ENCODE data around the gene TGFBR3. TPM values are rescaled to one million over a fixed set of nuclear protein-coding genes. Genes with fewer than 3 reads are reported as not detected.
A peak's percentile ranks its signal among the peaks of the same experiment; 100 is the strongest.

TGFBR3 gene
- total and polyA plus RNA-seq, 4 experiments from 2014 or later: 34.5 to 47.3 (median 42.3) TPM

GRCh38 chr1:91725618-91725988, 160.3 kb downstream of the TGFBR3 start:
- no peak for DNase-seq
- H3K27ac Mint-ChIP-seq: peak overlapping the region in 1 of 7 donors; percentile 11
- CTCF ChIA-PET (ENCODE audit: partially characterized antibody): no interaction called here
- H3K36me3 ChIP-seq (ENCODE audit: insufficient read depth, low read length): peaks cover 17% of the 10 kb centered on the region
- H3K27ac ChIP-seq (ENCODE audit: low read depth, low read length): no peak overlapping the region
- no peaks in the 10 kb centered on the region for H3K27me3 ChIP-seq (ENCODE audit: insufficient read depth, low read length)
- H3K4me3 Mint-ChIP-seq: no peak overlapping the region
- intact Hi-C loops (cut with micrococcal nuclease): no loop called here
- H3K4me1 ChIP-seq (ENCODE audit: insufficient read depth, low read length): peaks cover 13% of the 10 kb centered on the region
- H3K36me3 Mint-ChIP-seq: peaks cover 55 to 77% of the 10 kb centered on the region in 2 donors
- H3K9me3 Mint-ChIP-seq: no peaks in the 10 kb centered on the region
- H3K4me3 ChIP-seq (ENCODE audit: low read length in 2 of 2): no peak overlapping the region
- H3K9me3 ChIP-seq (ENCODE audit: control insufficient read depth in 1 of 2, low read length in 2 of 2): no peaks in the 10 kb centered on the region
- POLR2A ChIA-PET (ENCODE audit: partially characterized antibody): no interaction called here
- H3K4me1 Mint-ChIP-seq: peaks cover 9 to 17% (median 15%) of the 10 kb centered on the region in 4 donors
- no peaks in the 10 kb centered on the region for H3K27me3 Mint-ChIP-seq

GRCh38 chr1:91724644-91725043, 161.3 kb downstream of the TGFBR3 start:
- H3K4me1 ChIP-seq (ENCODE audit: insufficient read depth, low read length): peaks cover 3% of the 10 kb centered on the region
- Mint-ChIP-seq H3K4me1 (peaks cover 3 to 7% (median 5%) of the 10 kb centered on the region in 4 donors), H3K9me3 (no peaks in the 10 kb centered on the region), H3K4me3 (no peak overlapping the region), H3K27ac (no peak overlapping the region), H3K36me3 (peaks cover 63 to 79% of the 10 kb centered on the region in 2 donors), H3K27me3 (no peaks in the 10 kb centered on the region)
- DNase-seq: no peak
- H3K9me3 ChIP-seq (ENCODE audit: control insufficient read depth in 1 of 2, low read length in 2 of 2): no peaks in the 10 kb centered on the region
- CTCF ChIA-PET (ENCODE audit: partially characterized antibody): interaction anchor here (1.4 to 2.0 kb wide), 2 partner anchors 135 to 213 kb away, joined by 4 to 6 read pairs; no protein-coding TSS in a partner anchor
- H3K27ac ChIP-seq (ENCODE audit: low read depth, low read length): no peak overlapping the region
- POLR2A ChIA-PET (ENCODE audit: partially characterized antibody): no interaction called here
- no peak overlapping the region for H3K4me3 ChIP-seq (ENCODE audit: low read length in 2 of 2)
- H3K27me3 ChIP-seq (ENCODE audit: insufficient read depth, low read length): no peaks in the 10 kb centered on the region
- intact Hi-C loops (cut with micrococcal nuclease): no loop called here
- H3K36me3 ChIP-seq (ENCODE audit: insufficient read depth, low read length): peaks cover 24% of the 10 kb centered on the region

GRCh38 chr1:91724231-91724630, 161.7 kb downstream of the TGFBR3 start:
- H3K27ac Mint-ChIP-seq: no peak overlapping the region
- no peaks in the 10 kb centered on the region for H3K9me3 ChIP-seq (ENCODE audit: control insufficient read depth in 1 of 2, low read length in 2 of 2)
- POLR2A ChIA-PET (ENCODE audit: partially characterized antibody): no interaction called here

GRCh38 chr1:91720044-91720443, 165.9 kb downstream of the TGFBR3 start:
- intact Hi-C loops (cut with micrococcal nuclease): no loop called here
- POLR2A ChIA-PET (ENCODE audit: partially characterized antibody): no interaction called here
- CTCF ChIA-PET (ENCODE audit: partially characterized antibody): interaction anchor here (1.2 to 1.4 kb wide), 2 partner anchors 151 to 164 kb away, joined by 3 to 4 read pairs; no protein-coding TSS in a partner anchor
- Mint-ChIP-seq H3K36me3 (peaks cover 59 to 72% of the 10 kb centered on the region in 2 donors), H3K4me3 (no peak overlapping the region), H3K9me3 (no peaks in the 10 kb centered on the region), H3K27ac (peak overlapping the region in 1 of 7 donors; percentile 56), H3K27me3 (no peaks in the 10 kb centered on the region), H3K4me1 (peaks cover 1 to 10% (median 4%) of the 10 kb centered on the region in 4 donors)
- DNase-seq: no peak
- Histone ChIP-seq H3K4me1 (ENCODE audit: insufficient read depth, low read length) (no peaks in the 10 kb centered on the region), H3K9me3 (ENCODE audit: control insufficient read depth in 1 of 2, low read length in 2 of 2) (no peaks in the 10 kb centered on the region), H3K27ac (ENCODE audit: low read depth, low read length) (no peak overlapping the region), H3K36me3 (ENCODE audit: insufficient read depth, low read length) (peaks cover 22% of the 10 kb centered on the region), H3K27me3 (ENCODE audit: insufficient read depth, low read length) (no peaks in the 10 kb centered on the region), H3K4me3 (ENCODE audit: low read length in 2 of 2) (no peak overlapping the region)

More at GRCh38 chr1:91724231-91724630, 161.7 kb downstream of the TGFBR3 start:
- intact Hi-C loops (cut with micrococcal nuclease): no loop called here
- H3K36me3 Mint-ChIP-seq: peaks cover 67 to 79% of the 10 kb centered on the region in 2 donors
- Histone ChIP-seq H3K4me1 (ENCODE audit: insufficient read depth, low read length) (no peaks in the 10 kb centered on the region), H3K27me3 (ENCODE audit: insufficient read depth, low read length) (no peaks in the 10 kb centered on the region), H3K36me3 (ENCODE audit: insufficient read depth, low read length) (peaks cover 24% of the 10 kb centered on the region), H3K4me3 (ENCODE audit: low read length in 2 of 2) (no peak overlapping the region), H3K27ac (ENCODE audit: low read depth, low read length) (no peak overlapping the region)
- H3K27me3 Mint-ChIP-seq: no peaks in the 10 kb centered on the region
- peaks cover 3 to 5% (median 4%) of the 10 kb centered on the region in 4 donors for H3K4me1 Mint-ChIP-seq
- CTCF ChIA-PET (ENCODE audit: partially characterized antibody): interaction anchor here (1.4 to 2.0 kb wide), 2 partner anchors 134 to 213 kb away, joined by 4 to 6 read pairs; no protein-coding TSS in a partner anchor
- H3K4me3 Mint-ChIP-seq: no peak overlapping the region
- no peaks in the 10 kb centered on the region for H3K9me3 Mint-ChIP-seq
- DNase-seq: no peak

- Histone ChIP-seq H3K9me3 (ENCODE audit: control insufficient read depth in 1 of 2, low read length in 2 of 2) (no peaks in the 10 kb centered on the region), H3K4me3 (ENCODE audit: low read length in 2 of 2) (no peak overlapping the region), H3K36me3 (ENCODE audit: insufficient read depth, low read length) (peaks cover 22% of the 10 kb centered on the region), H3K4me1 (ENCODE audit: insufficient read depth, low read length) (no peaks in the 10 kb centered on the region), H3K27me3 (ENCODE audit: insufficient read depth, low read length) (no peaks in the 10 kb centered on the region), H3K27ac (ENCODE audit: low read depth, low read length) (no peak overlapping the region)
- peaks cover 62 to 76% of the 10 kb centered on the region in 2 donors for H3K36me3 Mint-ChIP-seq
- no peaks in the 10 kb centered on the region for H3K9me3 Mint-ChIP-seq
- ChIA-PET POLR2A (ENCODE audit: partially characterized antibody) (no interaction called here), CTCF (ENCODE audit: partially characterized antibody) (no interaction called here)
- no peak overlapping the region for H3K4me3 Mint-ChIP-seq
- H3K27me3 Mint-ChIP-seq: no peaks in the 10 kb centered on the region
- no peak overlapping the region for H3K27ac Mint-ChIP-seq
- intact Hi-C loops (cut with micrococcal nuclease): no loop called here
- DNase-seq: no peak
- peaks cover 7 to 18% (median 9%) of the 10 kb centered on the region in 4 donors for H3K4me1 Mint-ChIP-seq
Observed at GRCh38 chr1:91718877-91719276, 167.1 kb downstream of the TGFBR3 start.

- POLR2A ChIA-PET (ENCODE audit: partially characterized antibody): no interaction called here
Observed at GRCh38 chr1:91718368-91718767, 167.6 kb downstream of the TGFBR3 start.

GRCh38 chr1:91717839-91718238, 168.1 kb downstream of the TGFBR3 start:
- H3K27me3 Mint-ChIP-seq: no peaks in the 10 kb centered on the region
- ChIA-PET POLR2A (ENCODE audit: partially characterized antibody) (no interaction called here), CTCF (ENCODE audit: partially characterized antibody) (no interaction called here)
- peaks cover 22% of the 10 kb centered on the region for H3K36me3 ChIP-seq (ENCODE audit: insufficient read depth, low read length)
- no peak overlapping the region for H3K4me3 ChIP-seq (ENCODE audit: low read length in 2 of 2)
- peaks cover 14 to 27% (median 18%) of the 10 kb centered on the region in 4 donors for H3K4me1 Mint-ChIP-seq
- no peak for DNase-seq
- H3K36me3 Mint-ChIP-seq: peaks cover 62 to 78% of the 10 kb centered on the region in 2 donors
- H3K4me3 Mint-ChIP-seq: no peak overlapping the region
- H3K9me3 ChIP-seq (ENCODE audit: control insufficient read depth in 1 of 2, low read length in 2 of 2): no peaks in the 10 kb centered on the region
- H3K4me1 ChIP-seq (ENCODE audit: insufficient read depth, low read length): peaks cover 9% of the 10 kb centered on the region
- H3K27ac Mint-ChIP-seq: no peak overlapping the region
- no peaks in the 10 kb centered on the region for H3K9me3 Mint-ChIP-seq
- H3K27ac ChIP-seq (ENCODE audit: low read depth, low read length): no peak overlapping the region
- intact Hi-C loops (cut with micrococcal nuclease): no loop called here
- H3K27me3 ChIP-seq (ENCODE audit: insufficient read depth, low read length): no peaks in the 10 kb centered on the region

More at GRCh38 chr1:91718368-91718767, 167.6 kb downstream of the TGFBR3 start:
- CTCF ChIA-PET (ENCODE audit: partially characterized antibody): no interaction called here
- Histone ChIP-seq H3K4me3 (ENCODE audit: low read length in 2 of 2) (no peak overlapping the region), H3K36me3 (ENCODE audit: insufficient read depth, low read length) (peaks cover 22% of the 10 kb centered on the region), H3K4me1 (ENCODE audit: insufficient read depth, low read length) (peaks cover 4% of the 10 kb centered on the region), H3K27me3 (ENCODE audit: insufficient read depth, low read length) (no peaks in the 10 kb centered on the region), H3K27ac (ENCODE audit: low read depth, low read length) (no peak overlapping the region), H3K9me3 (ENCODE audit: control insufficient read depth in 1 of 2, low read length in 2 of 2) (no peaks in the 10 kb centered on the region)
- H3K4me1 Mint-ChIP-seq: peaks cover 11 to 22% (median 14%) of the 10 kb centered on the region in 4 donors
- no peaks in the 10 kb centered on the region for H3K9me3 Mint-ChIP-seq
- DNase-seq: no peak
- H3K27ac Mint-ChIP-seq: no peak overlapping the region
- no peaks in the 10 kb centered on the region for H3K27me3 Mint-ChIP-seq
- intact Hi-C loops (cut with micrococcal nuclease): no loop called here
- H3K4me3 Mint-ChIP-seq: no peak overlapping the region
- H3K36me3 Mint-ChIP-seq: peaks cover 59 to 76% of the 10 kb centered on the region in 2 donors
